GM21528 (cell line): Measurements from ENCODE around the gene MRPS2.
"Not testable (repeated sequence)": the region's sequence is repeated elsewhere in the genome, so short reads cannot be mapped to it uniquely, and the experiment has no call there.

Experiments
- ATAC-seq: cut with Tn5 transposase; IDR thresholded peaks from one replicate; pipeline ENCODE4 v1.9.1; 2021; ENCODE audit warnings: mild to moderate bottlenecking, moderate library complexity; ENCODE audit not compliant: unreplicated experiment, low FRiP score

Gene MRPS2

DNA sequence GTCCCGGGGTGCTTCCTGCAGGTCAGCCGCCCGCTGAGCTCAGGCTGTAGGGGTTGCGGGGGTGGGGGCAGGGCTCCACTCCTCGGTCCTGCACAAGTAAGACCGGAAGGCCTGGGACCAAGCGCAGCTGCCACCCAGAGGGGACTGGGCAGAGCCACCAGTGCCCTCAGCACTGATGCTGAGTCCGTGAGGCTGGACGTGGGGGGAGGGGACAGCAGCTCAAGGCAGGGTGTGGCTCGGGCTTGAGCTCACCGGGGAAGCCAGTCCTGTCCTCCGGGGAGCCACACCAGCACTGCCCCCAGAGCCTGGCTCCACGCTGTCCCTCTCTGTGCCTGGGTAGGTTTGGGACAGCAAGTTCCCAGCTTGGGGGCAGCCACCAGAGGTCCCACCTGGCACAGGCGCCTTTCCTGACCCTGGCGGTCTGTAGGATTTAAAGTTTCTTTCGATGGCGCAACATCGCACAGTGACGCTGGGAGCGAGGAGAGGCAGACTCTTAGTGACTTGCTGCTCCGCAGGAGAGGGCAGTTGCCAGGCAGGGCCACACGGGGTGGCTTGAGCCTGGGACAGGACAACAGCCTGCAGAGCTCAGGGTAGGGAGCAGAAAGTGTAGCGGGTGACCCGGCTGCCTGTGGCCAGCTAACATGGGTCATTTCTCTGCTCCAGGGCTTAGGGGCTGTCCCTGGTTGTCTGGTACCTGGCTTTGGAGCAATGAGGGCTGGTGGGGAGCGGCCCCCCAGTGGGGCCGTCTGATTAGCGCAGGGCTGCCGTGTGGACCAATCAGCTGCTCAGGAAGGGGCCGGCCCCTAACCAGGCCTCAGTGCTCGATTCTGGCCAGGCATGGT, 26.5 kb downstream of the MRPS2 start:
- no peak for ATAC-seq

DNA sequence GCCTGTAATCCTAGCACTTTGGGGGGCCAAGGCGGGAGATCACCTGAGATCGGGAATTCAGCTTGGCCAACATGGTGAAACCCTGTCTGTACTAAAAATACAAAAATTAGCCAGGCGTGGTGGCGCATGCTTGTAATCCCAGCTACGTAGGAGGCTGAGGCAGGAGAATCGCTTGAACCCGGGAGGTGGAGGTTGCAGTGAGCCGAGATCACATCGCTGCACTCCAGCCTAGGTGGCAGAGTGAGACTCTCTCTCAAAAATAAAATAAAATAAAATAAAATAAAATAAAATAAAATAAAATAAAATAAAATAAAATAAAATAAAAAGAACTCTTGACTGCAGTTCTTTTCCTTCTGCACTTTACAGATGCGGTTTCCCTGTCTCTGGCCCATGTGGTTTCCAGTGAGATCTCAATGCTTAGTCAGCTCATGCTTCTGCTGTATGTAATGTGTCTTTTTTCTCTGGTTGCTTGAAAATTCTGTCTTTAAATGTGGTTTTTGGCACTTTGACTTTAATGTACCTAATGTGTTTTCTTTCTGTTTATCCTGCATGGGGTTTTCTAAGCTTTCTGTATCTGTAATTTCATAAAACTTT, 28.5 kb downstream of the MRPS2 start:
- not testable (repeated sequence) for ATAC-seq

DNA sequence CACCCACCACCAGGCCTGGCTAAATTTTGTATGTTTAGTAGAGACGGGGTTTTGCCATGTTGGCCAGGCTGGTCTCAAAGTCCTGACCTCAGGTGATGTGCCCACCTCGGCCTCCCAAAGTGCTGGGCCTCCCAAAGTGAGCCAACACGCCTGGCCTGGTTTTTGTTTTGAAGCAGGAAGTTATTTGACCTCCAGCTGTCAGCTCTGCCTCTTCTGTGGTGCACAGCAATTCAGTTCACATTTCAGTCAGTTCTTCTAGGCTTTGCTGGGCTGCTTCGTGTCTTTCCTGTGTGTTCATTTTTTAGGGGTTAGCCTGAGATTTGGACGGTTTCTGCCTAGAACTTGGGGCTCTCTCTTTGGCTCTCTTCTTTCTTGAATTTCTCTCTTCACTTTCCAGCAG, 29.7 kb downstream of the MRPS2 start:
- ATAC-seq, result no peak

DNA sequence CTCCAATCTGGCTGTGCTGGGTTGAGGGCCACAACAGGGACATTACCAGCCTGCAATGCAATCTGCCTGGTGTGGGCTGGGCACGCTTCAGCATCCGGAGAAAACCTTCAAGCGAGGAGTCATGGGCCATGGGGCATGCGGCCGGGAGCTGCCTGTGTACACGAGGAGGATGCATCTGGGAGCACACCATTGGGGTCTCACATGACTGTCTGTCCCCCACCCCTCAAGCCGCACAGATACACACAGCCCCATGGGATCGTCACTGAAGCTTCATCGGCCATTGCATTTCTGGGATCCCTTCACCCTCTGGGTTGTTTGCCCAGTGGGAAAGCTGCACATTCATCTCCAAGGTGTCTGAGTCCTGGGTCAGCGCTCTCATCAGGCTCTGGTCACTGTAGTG, 30.6 kb downstream of the MRPS2 start:
- ATAC-seq, result no peak

DNA sequence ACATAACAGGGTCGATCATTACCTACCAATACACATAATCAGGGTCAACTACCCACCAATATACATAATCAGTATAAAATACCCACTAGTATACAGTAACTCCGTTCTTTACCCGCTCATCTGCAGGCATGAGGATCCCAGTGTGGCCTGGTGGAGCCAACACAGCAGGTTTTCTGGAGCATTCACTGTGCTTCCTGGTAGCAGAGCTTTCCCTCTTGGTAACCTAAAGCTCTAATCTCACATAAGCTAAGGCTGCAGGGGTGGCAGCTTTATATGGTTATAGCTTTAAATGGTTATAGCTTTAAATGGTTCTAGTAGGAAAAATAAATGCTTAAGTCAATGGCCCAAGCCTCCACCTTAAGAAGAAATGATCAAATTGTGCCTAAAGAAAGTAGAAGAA, 32.6 kb downstream of the MRPS2 start:
- no peak for ATAC-seq

DNA sequence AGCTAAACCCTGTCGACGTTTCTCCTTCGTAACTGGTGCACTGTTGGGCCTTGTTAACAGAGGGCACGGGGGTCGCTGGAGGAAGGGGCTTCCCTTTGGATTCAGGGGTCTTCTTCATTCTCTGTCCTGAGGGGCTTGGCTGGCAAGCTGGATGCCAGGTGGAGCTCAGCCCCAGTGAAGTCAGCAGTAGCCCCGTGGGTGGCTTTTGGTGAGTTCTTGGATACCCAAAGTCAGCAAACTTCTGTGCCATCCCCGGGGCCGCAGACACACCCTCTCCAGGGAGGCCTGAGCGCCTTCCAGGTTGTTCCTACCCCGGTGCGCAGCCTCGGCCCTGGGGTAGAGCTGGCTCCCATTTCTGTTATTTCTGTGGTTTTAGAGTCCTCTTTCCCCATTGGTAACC, 33.2 kb downstream of the MRPS2 start:
- ATAC-seq, result no peak

DNA sequence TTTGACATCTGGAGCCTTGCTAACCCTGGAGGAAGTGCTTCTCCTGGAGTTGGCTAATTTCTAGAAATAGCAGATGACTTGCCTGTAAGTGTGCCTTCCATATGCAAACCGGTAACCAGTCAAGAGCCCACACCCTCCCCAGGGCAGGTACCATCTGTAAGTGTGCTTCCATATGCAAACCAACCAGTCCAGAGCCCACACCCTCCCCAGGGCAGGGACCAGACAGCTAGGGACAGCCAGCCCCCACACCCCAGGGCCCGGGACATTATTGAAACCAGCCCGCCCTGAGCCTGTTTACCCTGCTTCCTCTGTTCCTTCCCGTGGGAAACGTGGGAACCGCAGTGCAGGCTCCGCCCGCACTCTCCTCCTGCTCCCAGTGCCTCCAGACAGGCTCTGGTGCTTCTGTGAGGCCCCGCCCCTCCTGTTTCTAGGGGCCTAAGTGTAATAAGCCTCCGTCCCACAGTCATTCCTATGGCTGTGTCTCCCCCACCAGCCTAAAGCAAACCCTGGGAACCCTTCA, 33.8 kb downstream of the MRPS2 start:
- ATAC-seq, result not testable (repeated sequence)

DNA sequence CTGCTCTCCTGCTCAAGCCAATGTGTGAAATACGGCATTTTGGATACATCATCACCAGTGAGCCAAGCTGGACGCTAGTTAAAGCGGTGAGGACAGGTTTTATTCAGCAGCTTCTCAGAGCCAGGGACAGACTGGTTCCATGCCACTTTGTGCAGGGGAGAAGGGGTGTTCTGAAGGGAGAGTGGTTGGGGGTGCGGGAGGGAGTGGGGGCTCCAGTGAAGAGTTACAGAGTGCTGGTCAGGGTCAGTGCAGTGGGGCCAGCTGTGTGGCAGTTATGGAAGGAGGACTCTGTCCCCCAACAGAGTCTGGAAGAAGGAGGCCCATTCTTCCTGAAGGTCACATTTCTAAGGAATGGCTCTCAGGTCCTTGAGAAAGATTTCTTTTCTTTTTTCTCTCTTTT, 34.3 kb downstream of the MRPS2 start:
- not testable (repeated sequence) for ATAC-seq

DNA sequence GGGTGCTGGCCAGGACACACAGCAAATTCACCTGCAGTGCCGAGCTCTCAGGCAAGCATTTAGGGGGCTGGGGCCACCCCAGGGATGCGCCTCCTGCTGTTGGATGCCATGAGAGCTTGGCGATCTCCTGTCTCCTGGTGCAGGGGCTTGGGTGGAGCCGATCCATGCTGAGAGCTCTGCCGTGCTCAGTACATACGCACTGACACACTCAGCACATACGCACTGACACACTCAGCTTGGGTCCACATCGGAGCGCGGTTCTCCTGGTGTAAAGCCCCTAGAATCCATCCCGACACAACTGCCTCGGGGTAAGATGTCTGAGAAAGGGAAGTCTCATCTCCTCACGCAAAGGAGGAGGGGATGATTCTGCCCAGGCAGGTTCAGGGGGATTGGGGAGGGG, 35.1 kb downstream of the MRPS2 start:
- ATAC-seq, result not testable (repeated sequence)

DNA sequence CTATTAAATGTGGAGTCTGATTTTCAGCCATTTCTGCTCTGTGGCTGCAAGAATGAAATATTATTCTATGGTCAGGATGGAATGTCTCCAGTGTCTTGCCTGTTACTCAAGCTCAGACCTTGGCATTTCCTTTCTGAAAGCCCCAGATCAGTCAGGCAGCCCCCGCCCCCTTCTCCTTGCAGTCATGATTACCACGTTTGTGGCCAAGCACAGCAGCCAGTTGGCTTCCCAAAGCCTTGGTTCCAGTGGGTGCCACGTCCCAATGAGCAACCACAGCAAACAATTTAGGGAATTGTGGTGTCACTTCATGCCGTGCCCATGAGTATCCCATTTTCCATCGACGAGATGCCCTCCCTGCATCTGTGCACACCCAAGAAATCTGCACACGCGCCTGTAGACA, 35.7 kb downstream of the MRPS2 start:
- ATAC-seq, result no peak

DNA sequence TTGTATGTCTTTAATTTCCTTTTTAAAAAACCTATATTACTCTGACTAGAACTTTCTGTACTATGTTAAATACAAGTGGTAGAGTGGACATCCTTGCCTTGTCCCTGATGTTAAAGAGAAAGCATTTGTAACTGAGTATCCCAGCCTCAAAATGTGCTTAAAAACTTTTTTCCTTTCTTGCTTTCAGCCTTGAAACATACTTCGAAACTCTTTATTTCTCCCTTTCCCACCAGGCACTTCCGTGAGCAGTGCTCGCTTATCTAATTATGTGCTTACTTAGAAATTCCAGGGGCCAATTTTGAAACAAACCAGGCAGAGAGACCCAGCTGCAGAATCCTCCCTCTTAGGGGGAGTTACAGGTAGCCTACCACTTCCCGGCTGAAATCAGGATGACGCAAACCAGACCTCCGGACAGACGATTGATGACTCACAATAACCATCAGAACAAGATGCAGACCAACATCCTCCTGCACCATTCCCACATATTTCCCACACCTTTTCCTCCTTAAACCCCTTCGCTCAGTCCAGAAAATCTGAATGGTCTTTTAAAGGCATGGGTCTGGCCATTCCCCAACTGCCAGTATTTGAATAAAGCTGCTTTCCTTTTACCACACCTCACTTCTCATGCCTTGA, 42.9 kb downstream of the MRPS2 start:
- ATAC-seq, result not testable (repeated sequence)

DNA sequence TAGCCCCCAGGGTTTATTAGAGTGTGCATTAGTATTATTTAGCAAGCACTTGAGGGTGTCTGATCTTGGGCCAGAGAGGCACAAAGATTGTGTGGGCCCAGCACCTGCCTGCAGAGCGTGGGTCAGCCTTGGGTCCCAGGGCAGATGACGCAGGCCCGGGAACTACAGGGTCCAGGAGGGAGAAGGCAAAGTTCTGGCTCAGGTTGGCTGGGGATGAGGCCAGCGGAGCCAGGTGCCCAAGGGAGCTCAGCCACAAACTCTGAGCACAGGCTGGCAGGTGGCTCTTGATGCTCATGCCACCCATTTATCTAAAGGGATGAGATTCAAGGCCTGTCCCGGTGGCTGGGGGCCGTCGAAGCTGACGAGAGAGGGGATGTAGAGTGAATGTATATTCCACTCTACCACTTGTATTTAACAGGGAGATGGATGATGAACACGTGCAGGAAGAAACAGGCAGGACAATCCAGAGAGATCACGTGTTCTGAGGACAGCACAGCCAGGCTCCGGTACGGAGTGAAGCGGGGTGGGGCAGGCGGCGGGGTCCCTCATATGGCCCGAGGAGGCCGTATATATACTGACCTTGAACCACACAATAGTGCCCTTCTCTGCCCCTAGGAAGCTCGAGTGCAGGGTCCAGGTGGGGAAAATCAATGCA, 44.6 kb downstream of the MRPS2 start:
- no peak for ATAC-seq

DNA sequence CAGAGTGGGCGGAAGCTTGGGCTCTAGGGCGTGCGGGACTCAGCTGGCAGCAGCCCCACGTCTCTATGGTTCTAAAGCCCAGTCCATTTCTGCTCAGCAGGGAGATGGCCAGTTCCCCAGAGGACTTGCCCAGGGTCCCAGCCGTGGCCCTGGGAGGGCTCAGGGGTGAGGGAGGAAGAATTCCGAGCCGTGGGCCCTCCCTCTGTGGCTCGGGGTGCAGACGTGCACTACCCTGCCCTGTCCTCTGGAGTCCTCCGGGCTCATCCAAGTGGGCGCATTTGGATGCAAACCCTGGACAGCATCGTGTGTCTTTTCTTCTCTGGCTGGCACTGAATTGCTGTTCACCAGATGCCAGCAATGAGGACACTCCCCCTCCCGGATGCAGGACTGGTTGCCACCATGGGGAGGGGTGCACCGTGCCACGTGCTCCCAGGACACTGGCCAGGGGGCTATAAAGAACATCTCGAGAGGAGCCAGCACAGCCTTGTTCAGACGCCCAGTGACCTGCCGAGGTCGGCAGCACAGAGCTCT, 45.2 kb downstream of the MRPS2 start, which contains the start of gene OBP2A:
Gene OBP2A, plus strand, starts transcription at position 481 of the 531 bp plus-strand sequence. CDS start 55 bp downstream, outside the sequence.
- ATAC-seq, result not testable (repeated sequence)

DNA sequence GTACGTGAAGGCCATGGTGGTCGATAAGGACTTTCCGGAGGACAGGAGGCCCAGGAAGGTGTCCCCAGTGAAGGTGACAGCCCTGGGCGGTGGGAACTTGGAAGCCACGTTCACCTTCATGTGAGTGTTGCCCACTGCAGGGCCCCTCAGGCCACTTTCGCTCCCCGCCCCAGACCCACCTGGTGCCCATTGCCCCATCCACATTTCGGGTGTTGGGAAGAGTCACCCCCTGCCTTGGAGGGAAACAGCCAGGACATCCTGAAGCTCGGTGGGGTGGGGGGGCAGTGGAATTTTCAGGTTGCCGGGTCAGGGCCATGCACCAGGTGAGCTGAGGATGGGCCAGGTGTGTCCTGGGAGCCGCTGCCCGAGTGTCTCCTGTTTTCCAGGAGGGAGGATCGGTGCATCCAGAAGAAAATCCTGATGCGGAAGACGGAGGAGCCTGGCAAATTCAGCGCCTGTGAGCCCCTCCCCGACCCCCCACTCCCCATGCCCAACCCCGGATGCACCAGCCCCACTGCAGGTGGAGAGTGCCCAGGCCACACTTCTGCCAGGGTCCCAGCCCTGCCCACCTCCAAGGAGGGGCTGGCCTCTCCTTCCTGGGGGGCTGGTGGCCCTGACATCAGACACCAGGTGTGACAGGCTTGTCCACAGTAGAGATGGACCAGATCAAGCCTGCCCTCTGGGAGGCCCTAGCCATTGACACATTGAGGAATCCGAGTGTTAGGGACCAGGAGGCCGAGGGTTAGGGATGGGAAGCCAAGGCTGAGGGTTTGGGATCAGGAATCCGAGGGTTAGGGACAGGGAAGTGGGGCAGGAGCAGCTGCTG, 46.5 kb downstream of the MRPS2 start:
- not testable (repeated sequence) for ATAC-seq

DNA sequence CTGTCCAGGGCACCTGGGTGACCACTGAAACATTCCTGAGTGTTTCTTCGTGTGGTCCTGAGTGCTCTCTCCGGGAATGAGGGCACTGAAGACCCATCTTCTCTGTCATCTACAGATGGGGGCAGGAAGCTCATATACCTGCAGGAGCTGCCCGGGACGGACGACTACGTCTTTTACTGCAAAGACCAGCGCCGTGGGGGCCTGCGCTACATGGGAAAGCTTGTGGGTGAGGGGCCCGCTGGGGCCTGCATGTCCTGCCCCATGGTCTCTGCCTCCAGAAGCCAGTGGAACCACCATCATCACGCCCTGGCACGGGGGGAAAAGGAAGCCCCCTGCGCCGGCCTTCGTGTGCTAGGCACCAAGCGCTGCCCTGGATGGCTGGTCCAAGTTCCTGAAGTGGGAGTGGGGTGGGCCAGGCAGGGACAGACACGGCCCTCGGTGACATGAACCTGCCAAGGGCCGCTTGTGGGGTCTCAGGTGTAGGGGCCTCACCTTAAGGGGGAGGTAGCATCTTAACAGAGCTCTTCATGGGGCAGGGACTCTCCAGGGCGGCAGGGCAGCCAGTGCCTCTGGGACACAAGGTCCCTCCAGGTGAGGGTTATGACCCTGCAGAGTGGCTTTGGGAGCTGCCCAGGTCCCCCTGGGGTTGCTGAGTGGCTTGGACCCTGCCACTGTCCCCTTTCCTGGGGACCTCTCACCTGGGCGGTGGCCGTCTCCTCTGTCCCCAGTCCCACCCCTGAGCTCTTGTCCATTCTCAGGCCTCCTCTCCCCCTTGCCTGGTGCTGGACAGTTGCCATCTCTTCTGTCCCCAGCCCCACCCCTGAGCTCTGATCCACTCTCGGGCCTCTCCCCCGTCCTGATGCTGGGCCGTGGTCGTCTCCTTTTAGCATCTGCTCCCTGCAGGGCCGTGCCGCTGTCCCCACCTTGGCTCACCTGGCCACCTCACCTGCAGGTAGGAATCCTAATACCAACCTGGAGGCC, 47.6 kb downstream of the MRPS2 start:
- no peak for ATAC-seq

DNA sequence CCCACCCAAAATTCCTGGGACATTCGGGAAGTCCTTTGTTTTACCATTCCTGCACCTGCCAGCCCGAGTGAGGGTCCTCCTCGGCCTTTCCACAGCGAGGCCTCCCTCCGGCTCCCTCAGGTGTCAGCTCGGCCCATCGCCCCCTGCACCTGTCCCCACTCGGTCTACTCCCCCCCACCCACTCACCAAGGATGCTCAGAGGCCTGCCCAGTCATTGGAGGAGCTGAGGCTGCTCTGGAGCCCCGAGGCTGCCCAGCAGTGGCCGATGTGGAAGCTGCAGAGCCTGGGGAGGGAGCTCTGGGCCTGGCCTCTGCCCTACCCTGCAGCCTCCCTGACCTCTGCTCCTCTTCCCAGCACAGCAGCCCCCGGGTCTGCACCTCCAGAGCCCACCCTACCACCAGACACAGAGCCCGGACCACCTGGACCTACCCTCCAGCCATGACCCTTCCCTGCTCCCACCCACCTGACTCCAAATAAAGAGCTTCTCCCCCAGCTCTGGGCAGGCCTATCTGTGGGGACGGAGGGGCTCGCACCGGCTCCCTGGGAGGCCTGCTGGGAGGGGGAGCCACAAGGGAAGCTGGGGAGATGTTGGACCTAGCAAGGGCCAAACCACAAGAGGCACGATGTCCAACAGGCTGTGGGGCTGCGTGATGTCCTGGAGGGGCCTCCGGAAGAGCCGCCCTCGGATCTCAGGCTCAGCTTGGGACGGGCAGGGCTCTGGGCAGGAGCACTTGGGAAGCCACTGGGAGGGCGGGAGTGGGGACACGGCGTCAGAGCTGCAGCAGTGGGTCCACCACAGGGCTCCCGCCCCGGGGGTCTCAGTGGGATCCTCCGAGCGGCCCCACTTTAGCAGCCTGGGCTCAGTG, 49.2 kb downstream of the MRPS2 start:
- not testable (repeated sequence) for ATAC-seq

DNA sequence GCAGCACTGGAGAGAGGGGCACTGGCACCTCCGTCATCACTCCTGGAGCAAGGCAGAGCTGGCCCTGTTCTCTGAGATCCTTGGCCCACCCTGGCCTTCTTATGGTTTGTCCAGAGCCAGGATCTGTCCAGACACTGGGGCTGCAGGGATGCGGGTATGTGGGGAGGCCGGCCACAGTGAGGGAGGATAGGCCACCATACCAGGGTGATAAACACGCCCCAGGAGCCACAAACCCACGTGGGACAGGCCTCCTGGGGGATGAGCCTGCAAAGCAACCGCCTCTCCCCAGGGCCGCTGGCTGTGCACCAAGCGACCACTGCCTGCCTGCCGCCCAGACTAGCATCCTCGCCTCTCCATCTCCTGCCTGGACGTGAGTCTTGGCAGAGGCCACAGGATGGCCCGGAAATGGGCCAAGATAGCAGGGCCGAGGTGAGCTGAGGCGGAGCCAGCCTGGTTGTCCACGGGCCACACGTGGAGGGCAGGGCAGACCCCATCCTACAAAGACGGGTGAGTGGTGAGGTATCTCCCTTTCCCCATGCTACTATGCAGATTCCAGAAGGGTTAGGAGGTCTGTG, 49.9 kb downstream of the MRPS2 start:
- no peak for ATAC-seq
